Gastrocnemius medialis (tissue), 4 donors: ENCODE data around the gene CLHC1. TPM values are rescaled to one million over a fixed set of nuclear protein-coding genes. Genes with fewer than 3 reads are reported as not detected.
"Not testable (repeated sequence)": the region's sequence is repeated elsewhere in the genome, so short reads cannot be mapped to it uniquely, and the experiment has no call there.

Experiments used
- ATAC-seq, 2 donors: fragments of 150-250 bp; one replicate each; pipeline ENCODE4 v1.9.1; 2016
- DNase-seq, 2 donors: peaks; one replicate each; pipeline ENCODE4 v3.0.0-alpha.2; 2019
- H3K27ac ChIP-seq, 4 donors: fragments of 200-600 bp; sonication (generic); 1 replicate in 1 of 4; 2 replicates in 3 of 4; pipeline ENCODE4 v1.5.1; 2016 to 2018; ENCODE audit warnings: mild to moderate bottlenecking in 2 of 4, moderate library complexity in 1 of 4
- H3K27me3 ChIP-seq, 3 donors: fragments of 200-600 bp; sonication (generic) in 2 of 3; 1 replicate in 1 of 3; 2 replicates in 2 of 3; pipeline versions ENCODE4 v1.5.1 to v1.6.0; 2016 to 2019; ENCODE audit warnings: mild to moderate bottlenecking in 1 of 3, moderate library complexity in 1 of 3
- H3K36me3 ChIP-seq, 2 donors: fragments of 200-600 bp; sonication (generic) in 1 of 2; one replicate each; pipeline ENCODE4 v1.5.1; 2017 to 2018
- H3K4me1 ChIP-seq, 2 donors: fragments of 200-600 bp; sonication (generic) in 1 of 2; one replicate each; pipeline ENCODE4 v1.5.1; 2016 to 2017; ENCODE audit warnings: mild to moderate bottlenecking in 2 of 2
- H3K4me3 ChIP-seq, 4 donors: fragments of 200-600 bp; sonication (generic) in 3 of 4; 1 replicate in 1 of 4; 2 replicates in 3 of 4; pipeline ENCODE4 v1.5.1; 2016 to 2019; ENCODE audit warnings: mild to moderate bottlenecking in 2 of 4
- H3K9me3 ChIP-seq, 3 donors: fragments of 200-600 bp; sonication (generic) in 2 of 3; 1 replicate in 1 of 3; 2 replicates in 2 of 3; pipeline ENCODE4 v1.5.1; 2016 to 2019
- POLR2A ChIP-seq, 2 donors: fragments of 450-650 bp; IDR thresholded peaks; one replicate each; pipeline ENCODE4 v1.6.1; 2017; ENCODE audit warnings: antibody characterized with exemption in 2 of 2, mild to moderate bottlenecking in 2 of 2, moderate library complexity in 2 of 2
- in situ Hi-C, 4 donors: fragments of 200-750 bp; cut with MboI; loops; one replicate each; pipeline versions ENCODE4 v1.15.0 to v1.8.0; 2017; ENCODE audit warnings: low sequenced_read_pairs in 4 of 4
- intact Hi-C: fragments of 100-400 bp; cut with DNase I; formaldehyde crosslinking; loops from one replicate; pipeline ENCODE4 v1.15.1; 2023; ENCODE audit warnings: low total_unique reads
- total RNA-seq, 4 donors: library from RNA; depleted of rRNA; stranded (reverse); fragments of >200 nt; gene quantifications; one replicate each; pipeline versions ENCODE4 v1.1.0 to v1.2.3, GENCODE V29; 2016
- TF ChIP-seq, protein P1 (sequence below), 5 experiments: fragments of 450-650 bp in 3 of 5; fragments of 200-600 bp in 2 of 5; sonication (generic) in 2 of 5; IDR thresholded peaks in 4 of 5; conservative IDR thresholded peaks in 1 of 5; 1 replicate in 4 of 5; 2 replicates in 1 of 5; pipeline ENCODE4 v1.5.1; 2016 to 2019; ENCODE audit warnings: antibody characterized with exemption in 5 of 5, mild to moderate bottlenecking in 3 of 5, moderate library complexity in 3 of 5

CLHC1 gene
- total RNA-seq, 4 donors from 2014 or later, result 0.46 to 4.9 (median 0.85) TPM; not detected in 1

DNA sequence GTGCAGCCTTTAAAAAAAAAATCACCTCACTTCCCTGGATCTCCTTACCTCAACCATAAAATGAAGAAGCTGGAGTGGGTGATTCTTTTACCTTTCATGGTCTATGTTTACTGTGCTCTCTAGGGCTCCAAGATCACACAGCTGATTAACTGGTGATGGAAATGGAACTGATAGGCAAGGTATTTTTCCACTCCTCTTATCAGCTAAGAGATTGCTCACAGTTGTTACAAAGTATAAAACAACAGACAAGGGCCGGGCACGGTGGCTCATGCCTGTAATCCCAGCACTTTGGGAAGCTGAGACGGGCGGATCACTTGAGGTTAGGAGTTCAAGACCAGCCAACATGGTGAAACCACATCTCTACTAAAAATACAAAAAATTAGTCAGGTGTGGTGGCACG is 14.9 kb upstream of the CLHC1 start:
- H3K36me3 ChIP-seq, result peaks cover 0 to 89% of the 10 kb centered on the region in 2 donors
- intact Hi-C loops (no loop called here), in situ Hi-C loops (no loop called here)
- H3K4me3 ChIP-seq, result no peak overlapping the region
- no peak overlapping the region for H3K27ac ChIP-seq
- H3K9me3 ChIP-seq, result no peaks in the 10 kb centered on the region
- DNase-seq, result no peak
- no peak for ATAC-seq
- TF ChIP-seq, protein P1, sequence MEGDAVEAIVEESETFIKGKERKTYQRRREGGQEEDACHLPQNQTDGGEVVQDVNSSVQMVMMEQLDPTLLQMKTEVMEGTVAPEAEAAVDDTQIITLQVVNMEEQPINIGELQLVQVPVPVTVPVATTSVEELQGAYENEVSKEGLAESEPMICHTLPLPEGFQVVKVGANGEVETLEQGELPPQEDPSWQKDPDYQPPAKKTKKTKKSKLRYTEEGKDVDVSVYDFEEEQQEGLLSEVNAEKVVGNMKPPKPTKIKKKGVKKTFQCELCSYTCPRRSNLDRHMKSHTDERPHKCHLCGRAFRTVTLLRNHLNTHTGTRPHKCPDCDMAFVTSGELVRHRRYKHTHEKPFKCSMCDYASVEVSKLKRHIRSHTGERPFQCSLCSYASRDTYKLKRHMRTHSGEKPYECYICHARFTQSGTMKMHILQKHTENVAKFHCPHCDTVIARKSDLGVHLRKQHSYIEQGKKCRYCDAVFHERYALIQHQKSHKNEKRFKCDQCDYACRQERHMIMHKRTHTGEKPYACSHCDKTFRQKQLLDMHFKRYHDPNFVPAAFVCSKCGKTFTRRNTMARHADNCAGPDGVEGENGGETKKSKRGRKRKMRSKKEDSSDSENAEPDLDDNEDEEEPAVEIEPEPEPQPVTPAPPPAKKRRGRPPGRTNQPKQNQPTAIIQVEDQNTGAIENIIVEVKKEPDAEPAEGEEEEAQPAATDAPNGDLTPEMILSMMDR (IDR thresholded peaks at IDR 0.05 in 4 of 5, conservative IDR thresholded peaks at IDR 0.05 in 1 of 5), result no peak
- no peak for TF ChIP-seq POLR2A (IDR thresholded peaks at IDR 0.05)
- H3K27me3 ChIP-seq, result no peaks in the 10 kb centered on the region
- H3K4me1 ChIP-seq, result no peaks in the 10 kb centered on the region

DNA sequence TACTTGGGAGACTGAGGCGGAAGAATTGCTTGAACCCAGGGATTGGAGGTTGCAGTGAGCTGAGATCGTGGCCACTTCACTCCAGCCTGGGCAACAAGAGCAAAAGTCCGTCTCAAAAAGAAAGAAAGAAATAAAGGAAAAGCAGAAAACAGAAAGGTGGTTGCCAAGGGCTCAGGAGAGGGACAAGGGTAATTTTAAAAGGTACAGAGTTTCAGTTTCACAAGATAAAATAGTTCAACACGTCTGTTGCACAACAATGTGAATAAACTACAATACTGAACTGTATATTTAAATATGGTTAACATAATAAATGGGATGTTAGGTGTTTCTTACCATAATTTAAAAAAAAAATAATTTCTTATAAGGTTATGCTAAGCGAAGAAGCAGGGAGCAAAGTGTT is 13.3 kb upstream of the CLHC1 start:
- intact Hi-C loops, result no loop called here
- no peaks in the 10 kb centered on the region for H3K9me3 ChIP-seq
- DNase-seq (no peak), ATAC-seq (no peak)
- no peak overlapping the region for H3K4me3 ChIP-seq
- no peak overlapping the region for H3K27ac ChIP-seq
- H3K4me1 ChIP-seq, result no peaks in the 10 kb centered on the region
- TF ChIP-seq POLR2A (IDR thresholded peaks at IDR 0.05), result no peak
- TF ChIP-seq, protein P1 (IDR thresholded peaks at IDR 0.05 in 4 of 5, conservative IDR thresholded peaks at IDR 0.05 in 1 of 5), result no peak
- in situ Hi-C loops, result no loop called here
- H3K27me3 ChIP-seq, result no peaks in the 10 kb centered on the region
- peaks cover 0 to 94% of the 10 kb centered on the region in 2 donors for H3K36me3 ChIP-seq

DNA sequence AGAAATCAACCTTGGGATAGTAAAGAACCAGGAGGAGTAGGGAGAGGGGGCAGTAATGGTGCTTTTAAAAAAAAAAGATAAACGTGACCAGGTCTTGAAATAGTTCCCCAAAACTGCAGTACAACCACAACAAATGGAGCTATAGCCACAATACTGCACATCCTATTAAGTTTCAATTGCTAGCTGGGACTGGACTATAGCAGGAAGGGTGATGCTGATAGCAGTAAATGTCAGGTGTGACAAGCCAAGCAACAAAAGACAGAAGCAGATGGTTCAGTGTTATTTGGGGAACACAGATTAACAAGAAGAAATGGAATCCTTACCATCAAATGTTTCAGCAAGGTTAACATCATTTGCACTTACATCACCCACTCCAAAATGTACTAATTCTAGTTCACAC is 10.5 kb upstream of the CLHC1 start:
- no peaks in the 10 kb centered on the region for H3K9me3 ChIP-seq
- peaks cover 0 to 97% of the 10 kb centered on the region in 2 donors for H3K36me3 ChIP-seq
- in situ Hi-C loops (no loop called here), intact Hi-C loops (no loop called here)
- H3K4me3 ChIP-seq, result no peak overlapping the region
- ATAC-seq, result no peak
- no peak overlapping the region for H3K27ac ChIP-seq
- H3K4me1 ChIP-seq, result no peaks in the 10 kb centered on the region
- TF ChIP-seq, protein P1 (IDR thresholded peaks at IDR 0.05 in 4 of 5, conservative IDR thresholded peaks at IDR 0.05 in 1 of 5), result no peak
- no peak for TF ChIP-seq POLR2A (IDR thresholded peaks at IDR 0.05)
- no peak for DNase-seq
- no peaks in the 10 kb centered on the region for H3K27me3 ChIP-seq

- H3K27me3 ChIP-seq, H3K9me3 ChIP-seq, DNase-seq, ATAC-seq, in situ Hi-C loops, intact Hi-C loops, H3K4me1 ChIP-seq, H3K27ac ChIP-seq, H3K4me3 ChIP-seq: not testable (repeated sequence)
- H3K36me3 ChIP-seq, result peaks cover 0 to 94% of the 10 kb centered on the region in 2 donors
These were observed 9.5 kb upstream of the CLHC1 start for GRCh38 chr2:55241582-55241981.

DNA sequence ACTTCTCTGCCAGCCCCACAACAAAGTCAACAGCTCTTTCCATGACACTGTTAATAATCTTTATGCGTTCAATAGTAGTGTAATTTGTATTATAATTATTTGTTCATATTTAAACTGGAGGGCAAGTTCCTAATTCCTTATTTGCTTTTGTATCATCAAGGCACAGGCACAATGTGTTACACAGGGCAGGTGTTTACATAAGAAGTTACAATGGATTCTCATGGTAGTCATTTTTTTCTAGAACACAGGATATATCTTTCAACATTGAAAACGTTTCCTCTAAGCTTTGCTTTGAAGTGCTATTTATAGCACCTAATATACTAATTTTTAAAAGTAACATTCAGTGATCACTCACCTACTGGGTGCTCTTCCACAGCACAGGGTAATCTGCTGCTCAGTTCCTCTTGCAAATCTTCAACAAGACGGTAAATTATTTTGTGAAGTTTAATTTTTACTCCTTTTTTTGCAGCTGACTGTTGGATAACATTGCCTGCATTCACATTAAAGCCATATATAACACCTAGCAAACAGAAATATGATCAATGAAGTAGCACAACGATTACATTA is 7.6 kb upstream of the CLHC1 start:
- no peak for TF ChIP-seq POLR2A (IDR thresholded peaks at IDR 0.05)
- TF ChIP-seq, protein P1 (IDR thresholded peaks at IDR 0.05 in 4 of 5, conservative IDR thresholded peaks at IDR 0.05 in 1 of 5), result no peak
- no peaks in the 10 kb centered on the region for H3K27me3 ChIP-seq
- no peak overlapping the region for H3K4me3 ChIP-seq
- H3K36me3 ChIP-seq, result peaks cover 0 to 94% of the 10 kb centered on the region in 2 donors
- H3K27ac ChIP-seq, result no peak overlapping the region
- no peak for ATAC-seq
- DNase-seq, result no peak
- peaks cover 0 to 2% of the 10 kb centered on the region in 2 donors for H3K4me1 ChIP-seq
- intact Hi-C loops (loop anchor here (10.0 kb wide), 1 partner anchor 375 kb away; the partner anchor contains the start of gene PPP4R3B), in situ Hi-C loops (no loop called here)
- no peaks in the 10 kb centered on the region for H3K9me3 ChIP-seq
